Measurements from ENCODE around the gene MYO3B. TPM values are rescaled to one million over a fixed set of nuclear protein-coding genes. Genes with fewer than 3 reads are reported as not detected.

MYO3B gene
- total RNA-seq, 1 donor from 2014 or later = 5.5 TPM

GRCh38 chr2:170163411-170164065, 14.4 kb upstream of the MYO3B start:
- no peak for DNase-seq

GRCh38 chr2:170165129-170165528, 12.8 kb upstream of the MYO3B start:
- DNase-seq = no peak

GRCh38 chr2:170166735-170167134, 11.2 kb upstream of the MYO3B start:
- no peak for DNase-seq

GRCh38 chr2:170170281-170171040, 7.5 kb upstream of the MYO3B start:
- DNase-seq = no peak

- DNase-seq = no peak
Measured at GRCh38 chr2:170176212-170176611, 1.7 kb upstream of the MYO3B start.

GRCh38 chr2:170180031-170180566, 2.2 kb downstream of the MYO3B start:
- DNase-seq = no peak

- no peak for DNase-seq
Measured at GRCh38 chr2:170181602-170182001, 3.7 kb downstream of the MYO3B start.

- DNase-seq = no peak
Measured at GRCh38 chr2:170185319-170185718, 7.4 kb downstream of the MYO3B start.

GRCh38 chr2:170189757-170190156, 11.8 kb downstream of the MYO3B start:
- no peak for DNase-seq

- DNase-seq = no peak
Measured at GRCh38 chr2:170190172-170190571, 12.2 kb downstream of the MYO3B start.

GRCh38 chr2:170191166-170191866, 13.4 kb downstream of the MYO3B start:
- DNase-seq = no peak

GRCh38 chr2:170196963-170197362, 19.0 kb downstream of the MYO3B start:
- DNase-seq = no peak

- DNase-seq = no peak
Measured at GRCh38 chr2:170201275-170201674, 23.3 kb downstream of the MYO3B start.

- DNase-seq = no peak
Measured at GRCh38 chr2:170201734-170202393, 23.9 kb downstream of the MYO3B start.

GRCh38 chr2:170202437-170202836, 24.5 kb downstream of the MYO3B start:
- peak; percentile 71 for DNase-seq

GRCh38 chr2:170204298-170204951, 26.5 kb downstream of the MYO3B start:
- no peak for DNase-seq

GRCh38 chr2:170206246-170206645, 28.3 kb downstream of the MYO3B start:
- DNase-seq = no peak

- DNase-seq = no peak
Measured at GRCh38 chr2:170206805-170207407, 29.0 kb downstream of the MYO3B start.

- DNase-seq = no peak
Measured at GRCh38 chr2:170207901-170208300, 30.0 kb downstream of the MYO3B start.

- DNase-seq = no peak
Measured at GRCh38 chr2:170208967-170209366, 31.0 kb downstream of the MYO3B start.

GRCh38 chr2:170212625-170213280, 34.8 kb downstream of the MYO3B start:
- no peak for DNase-seq
